Measurements from ENCODE around the gene INO80E.

Gene INO80E

GRCh38 chr16:29993191-29993902 lies 2.7 kb upstream of the INO80E start:
- no peak for DNase-seq

GRCh38 chr16:29993903-29994599 lies 2.0 kb upstream of the INO80E start:
- no peak for DNase-seq

- no peak for DNase-seq
These were observed 1.3 kb upstream of the INO80E start for GRCh38 chr16:29994600-29995323.

GRCh38 chr16:29995324-29995910 lies 624 bp upstream of the INO80E start, which contains the start of gene HIRIP3:
Gene HIRIP3 (minus strand): TSS chr16:29995617. CDS start chr16:29995605, 12 bp downstream.
- DNase-seq = peak; percentile 63

- no peak for DNase-seq
These were observed 767 bp downstream of the INO80E start for GRCh38 chr16:29996766-29997250.

GRCh38 chr16:29999605-30000004 lies 3.6 kb downstream of the INO80E start:
- no peak for DNase-seq

GRCh38 chr16:30000735-30001631 lies 4.9 kb downstream of the INO80E start:
- DNase-seq = no peak

GRCh38 chr16:30002614-30003346 lies 6.7 kb downstream of the INO80E start:
- DNase-seq = no peak

GRCh38 chr16:30003670-30004423 lies 7.8 kb downstream of the INO80E start:
- no peak for DNase-seq

GRCh38 chr16:30004424-30004776 lies 8.4 kb downstream of the INO80E start:
- DNase-seq = no peak

GRCh38 chr16:30004811-30005242 lies 8.8 kb downstream of the INO80E start:
- DNase-seq = no peak

- no peak for DNase-seq
These were observed 9.5 kb downstream of the INO80E start for GRCh38 chr16:30005341-30006094.

GRCh38 chr16:30006095-30006473 lies 10.0 kb downstream of the INO80E start:
- no peak for DNase-seq

- DNase-seq = no peak
These were observed 10.8 kb downstream of the INO80E start for GRCh38 chr16:30006659-30007377.

GRCh38 chr16:30007378-30007895 lies 11.4 kb downstream of the INO80E start:
- DNase-seq = no peak

GRCh38 chr16:30009085-30009862 lies 13.2 kb downstream of the INO80E start:
- no peak for DNase-seq

GRCh38 chr16:30009990-30010843 lies 14.2 kb downstream of the INO80E start:
- DNase-seq = no peak

All from NCI-H748 treated with DMSO at 0.1 percent for 48 hours (cell line).